Measurements from ENCODE around the gene STK32C.

GRCh38 chr10:132265890-132266496, 41.8 kb downstream of the STK32C start:
- TF ChIP-seq ZNF565 (CRISPR knock-in tag; conservative IDR thresholded peaks at IDR 0.05; ENCODE audit: low read depth) (no peak), ISL1 (CRISPR knock-in tag; IDR thresholded peaks at IDR 0.05) (no peak), SNAI2 (CRISPR knock-in tag; IDR thresholded peaks at IDR 0.05) (no peak), ESRRG (CRISPR knock-in tag; IDR thresholded peaks at IDR 0.05) (no peak), TOX (CRISPR knock-in tag; IDR thresholded peaks at IDR 0.05; ENCODE audit: borderline replicate concordance) (no peak), PATZ1 (CRISPR knock-in tag; IDR thresholded peaks at IDR 0.05; ENCODE audit: borderline replicate concordance) (no peak), ARNTL (CRISPR knock-in tag; IDR thresholded peaks at IDR 0.05; ENCODE audit: borderline replicate concordance, low read depth) (no peak), TCF4 (CRISPR knock-in tag; IDR thresholded peaks at IDR 0.05; ENCODE audit: borderline replicate concordance) (no peak), GLIS3 (CRISPR knock-in tag; IDR thresholded peaks at IDR 0.05) (no peak), CREB5 (CRISPR knock-in tag; IDR thresholded peaks at IDR 0.05; ENCODE audit: low read depth) (no peak), CSRNP3 (CRISPR knock-in tag; IDR thresholded peaks at IDR 0.05) (no peak), BACH2 (CRISPR knock-in tag; IDR thresholded peaks at IDR 0.05; ENCODE audit: borderline replicate concordance) (no peak)

Data from SK-N-SH treated with all-trans-retinoic acid at 6 μM for 48 hours (cell line).